H9 (cell line): ENCODE results near the gene COL17A1. TPM values are rescaled to one million over a fixed set of nuclear protein-coding genes. Genes with fewer than 3 reads are reported as not detected.

Experiments
- DNase-seq: peaks from one replicate; pipeline ENCODE4 v3.0.0-alpha.2; 2017
- H2AFZ ChIP-seq: one replicate; pipeline ENCODE4 v1.6.1; 2013; ENCODE audit warnings: mild to moderate bottlenecking, low read length, control low read depth, moderate library complexity
- H2AK5ac ChIP-seq: 2 replicates; pipeline ENCODE4 v1.6.1; 2013; ENCODE audit warnings: low read length, control low read depth, mixed read lengths; ENCODE audit not compliant: insufficient read length
- H2BK120ac ChIP-seq: one replicate; pipeline ENCODE4 v1.6.1; 2013; ENCODE audit warnings: low read depth, mild to moderate bottlenecking, low read length, control low read depth, inconsistent platforms; ENCODE audit not compliant: poor library complexity, severe bottlenecking
- H2BK12ac ChIP-seq: 2 replicates; pipeline ENCODE4 v1.6.1; 2013; ENCODE audit warnings: low read length, control low read depth, mixed read lengths, low read depth; ENCODE audit not compliant: insufficient read length
- H2BK15ac ChIP-seq: 2 replicates; pipeline ENCODE4 v1.6.1; 2013; ENCODE audit warnings: low read depth, low read length, control low read depth
- H2BK20ac ChIP-seq: one replicate; pipeline ENCODE4 v1.6.1; 2013; ENCODE audit warnings: low read depth, mild to moderate bottlenecking, low read length, control low read depth, inconsistent platforms; ENCODE audit not compliant: poor library complexity, severe bottlenecking
- H2BK5ac ChIP-seq: 2 replicates; pipeline ENCODE4 v1.6.1; 2013; ENCODE audit warnings: low read length, control low read depth, mixed read lengths; ENCODE audit not compliant: insufficient read length
- H3K14ac ChIP-seq: 2 replicates; pipeline ENCODE4 v1.6.1; 2013; ENCODE audit warnings: low read length, control low read depth; ENCODE audit not compliant: insufficient read depth
- H3K18ac ChIP-seq: 2 replicates; pipeline ENCODE4 v1.6.1; 2013; ENCODE audit warnings: low read depth, mild to moderate bottlenecking, mixed read lengths, low read length, control low read depth; ENCODE audit not compliant: insufficient read length
- H3K23ac ChIP-seq: 2 replicates; pipeline ENCODE4 v1.6.1; 2013; ENCODE audit warnings: low read length, control low read depth, mixed read lengths, low read depth; ENCODE audit not compliant: insufficient read length
- H3K23me2 ChIP-seq: 2 replicates; pipeline ENCODE4 v1.6.1; 2013; ENCODE audit warnings: low read depth, mild to moderate bottlenecking, mixed read lengths, low read length, control low read depth; ENCODE audit not compliant: insufficient read length, poor library complexity, severe bottlenecking
- H3K27ac ChIP-seq: 2 replicates; pipeline ENCODE4 v1.5.1; 2013; ENCODE audit warnings: low read length, control low read depth, mixed read lengths, low read depth; ENCODE audit not compliant: insufficient read length
- H3K27me3 ChIP-seq: 2 replicates; pipeline ENCODE4 v1.6.1; 2013; ENCODE audit warnings: low read length, control low read depth, inconsistent platforms; ENCODE audit not compliant: insufficient read depth
- H3K4ac ChIP-seq: 2 replicates; pipeline ENCODE4 v1.6.1; 2013; ENCODE audit warnings: low read depth, mild to moderate bottlenecking, control low read depth, inconsistent platforms, low read length, moderate library complexity
- H3K4me1 ChIP-seq: 2 replicates; pipeline ENCODE4 v1.6.1; 2013; ENCODE audit warnings: low read length, control low read depth, inconsistent platforms; ENCODE audit not compliant: insufficient read depth
- H3K4me2 ChIP-seq: 2 replicates; pipeline ENCODE4 v1.6.1; 2013; ENCODE audit warnings: low read length, control low read depth, mixed read lengths; ENCODE audit not compliant: insufficient read length, insufficient read depth
- H3K56ac ChIP-seq: 2 replicates; pipeline ENCODE4 v1.6.1; 2013; ENCODE audit warnings: low read depth, mild to moderate bottlenecking, mixed read lengths, low read length, control low read depth; ENCODE audit not compliant: insufficient read length
- H3K79me1 ChIP-seq: 2 replicates; pipeline ENCODE4 v1.6.1; 2013; ENCODE audit warnings: low read depth, mild to moderate bottlenecking, moderate library complexity, low read length, control low read depth, inconsistent platforms; ENCODE audit not compliant: insufficient read depth, poor library complexity, severe bottlenecking
- H3K79me2 ChIP-seq: 2 replicates; pipeline ENCODE4 v1.6.1; 2013; ENCODE audit warnings: low read length, control low read depth, inconsistent platforms; ENCODE audit not compliant: insufficient read depth
- H3K9ac ChIP-seq: 2 replicates; pipeline ENCODE4 v1.6.1; 2013; ENCODE audit warnings: low read length, control low read depth, mixed read lengths; ENCODE audit not compliant: insufficient read length; ENCODE audit errors: extremely low read depth
- H3K9me3 ChIP-seq: one replicate; pipeline ENCODE4 v1.6.1; 2013; ENCODE audit warnings: low read depth, low read length, inconsistent platforms; ENCODE audit not compliant: control insufficient read depth
- H3T11ph ChIP-seq: one replicate; pipeline ENCODE4 v1.6.1; 2013; ENCODE audit warnings: mild to moderate bottlenecking, low read length, control low read depth, inconsistent platforms
- H4K20me1 ChIP-seq: one replicate; pipeline ENCODE4 v1.6.1; 2013; ENCODE audit not compliant: control insufficient read depth, insufficient read length, insufficient read depth
- H4K5ac ChIP-seq: 2 replicates; pipeline ENCODE4 v1.6.1; 2013; ENCODE audit warnings: low read depth, mild to moderate bottlenecking, mixed read lengths, low read length, control low read depth; ENCODE audit not compliant: insufficient read length
- H4K8ac ChIP-seq: replicated peaks from 2 replicates; pipeline ENCODE4 v1.6.1; 2013; ENCODE audit warnings: low read length, control low read depth, mixed read lengths, low read depth; ENCODE audit not compliant: insufficient read length
- H4K91ac ChIP-seq: 2 replicates; pipeline ENCODE4 v1.6.1; 2013; ENCODE audit warnings: low read depth, mild to moderate bottlenecking, moderate library complexity, mixed read lengths, low read length, control low read depth; ENCODE audit not compliant: insufficient read length
- H3K27ac Mint-ChIP-seq, 3 experiments: 2 replicates in 2 of 3; 3 replicates in 1 of 3; pipeline ENCODE4 v1.8.0; 2020 to 2021; ENCODE audit warnings: mixed read lengths in 3 of 3, mild to moderate bottlenecking in 1 of 3, moderate library complexity in 1 of 3
- H3K27me3 Mint-ChIP-seq: 2 replicates; pipeline ENCODE4 v1.8.0; 2021; ENCODE audit warnings: low read depth, mild to moderate bottlenecking, moderate library complexity, mixed read lengths
- H3K36me3 Mint-ChIP-seq, 3 experiments: 2 replicates in 2 of 3; 3 replicates in 1 of 3; pipeline ENCODE4 v1.8.0; 2020 to 2021; ENCODE audit warnings: low read depth in 3 of 3, mixed read lengths in 3 of 3; ENCODE audit not compliant: insufficient read depth in 1 of 3
- H3K4me1 Mint-ChIP-seq, 2 experiments: 2 replicates each; pipeline ENCODE4 v1.8.0; 2020; ENCODE audit warnings: mixed read lengths in 2 of 2
- H3K4me3 Mint-ChIP-seq, 2 experiments: 2 replicates in 1 of 2; 3 replicates in 1 of 2; pipeline ENCODE4 v1.8.0; 2020 to 2021; ENCODE audit warnings: mild to moderate bottlenecking in 2 of 2, mixed read lengths in 2 of 2, moderate library complexity in 1 of 2
- H3K9me3 Mint-ChIP-seq, 2 experiments: 2 replicates in 1 of 2; 3 replicates in 1 of 2; pipeline ENCODE4 v1.8.0; 2020; ENCODE audit warnings: mild to moderate bottlenecking in 2 of 2, mixed read lengths in 2 of 2, moderate library complexity in 1 of 2
- WGBS: extraction: QIAGEN DNeasy Blood & Tissue Kit; methylation state at CpG from one replicate; pipeline ENCODE4 v1.1.7; 2013; ENCODE audit warnings: missing lambda C conversion rate, low lambda C conversion rate, mixed read lengths; ENCODE audit not compliant: insufficient read length; ENCODE audit errors: extremely low coverage; 5-methylcytosine and 5-hydroxymethylcytosine counted together
- total RNA-seq: library from RNA; stranded (reverse); gene quantifications from 2 replicates; pipeline ENCODE4 v1.2.1, GENCODE V29; 2021
- TF ChIP-seq, protein P1 (sequence below): fragments of 200-600 bp; sonication (generic); conservative IDR thresholded peaks from 3 replicates; pipeline ENCODE4 v1.8.0; 2021; ENCODE audit warnings: antibody characterized with exemption, mild to moderate bottlenecking

COL17A1 gene
- total RNA-seq, 1 experiment from 2014 or later: 1.9 TPM

DNA sequence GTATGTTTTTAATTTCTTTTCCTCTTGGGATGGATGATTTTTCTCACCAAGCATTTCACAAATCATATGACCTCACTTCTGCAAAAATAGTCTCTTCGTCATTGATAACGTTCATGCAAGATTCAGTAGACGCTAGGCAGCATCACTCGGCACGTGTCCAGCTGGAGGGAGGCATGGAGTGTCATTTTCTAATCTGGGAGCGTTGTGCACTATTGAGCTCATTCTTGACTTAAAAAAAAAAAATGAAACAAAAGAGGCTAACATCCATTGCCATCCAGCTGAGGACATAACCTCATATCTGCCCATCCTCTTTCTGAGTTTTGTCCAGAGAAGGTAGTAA is 56.2 kb downstream of the COL17A1 start:
- TF ChIP-seq, protein P1, sequence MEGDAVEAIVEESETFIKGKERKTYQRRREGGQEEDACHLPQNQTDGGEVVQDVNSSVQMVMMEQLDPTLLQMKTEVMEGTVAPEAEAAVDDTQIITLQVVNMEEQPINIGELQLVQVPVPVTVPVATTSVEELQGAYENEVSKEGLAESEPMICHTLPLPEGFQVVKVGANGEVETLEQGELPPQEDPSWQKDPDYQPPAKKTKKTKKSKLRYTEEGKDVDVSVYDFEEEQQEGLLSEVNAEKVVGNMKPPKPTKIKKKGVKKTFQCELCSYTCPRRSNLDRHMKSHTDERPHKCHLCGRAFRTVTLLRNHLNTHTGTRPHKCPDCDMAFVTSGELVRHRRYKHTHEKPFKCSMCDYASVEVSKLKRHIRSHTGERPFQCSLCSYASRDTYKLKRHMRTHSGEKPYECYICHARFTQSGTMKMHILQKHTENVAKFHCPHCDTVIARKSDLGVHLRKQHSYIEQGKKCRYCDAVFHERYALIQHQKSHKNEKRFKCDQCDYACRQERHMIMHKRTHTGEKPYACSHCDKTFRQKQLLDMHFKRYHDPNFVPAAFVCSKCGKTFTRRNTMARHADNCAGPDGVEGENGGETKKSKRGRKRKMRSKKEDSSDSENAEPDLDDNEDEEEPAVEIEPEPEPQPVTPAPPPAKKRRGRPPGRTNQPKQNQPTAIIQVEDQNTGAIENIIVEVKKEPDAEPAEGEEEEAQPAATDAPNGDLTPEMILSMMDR: no peak
- DNase-seq: no peak

More for the DNA sequence above, 56.2 kb downstream of the COL17A1 start:
- H2BK20ac ChIP-seq: no peak overlapping the region
- no peaks in the 10 kb centered on the region for H3K79me2 ChIP-seq
- no peaks in the 10 kb centered on the region for H3K79me1 ChIP-seq
- no peak overlapping the region for H2AK5ac ChIP-seq
- H3K56ac ChIP-seq: no peak overlapping the region
- WGBS: no CpG with 5 or more reads among the region's 6 CpGs
- H3K18ac ChIP-seq: no peak overlapping the region
- H2BK5ac ChIP-seq: no peak overlapping the region
- no peak overlapping the region for H4K5ac ChIP-seq
- no peak overlapping the region for H2BK120ac ChIP-seq
- no peak overlapping the region for H2AFZ ChIP-seq
- no peak overlapping the region for H4K91ac ChIP-seq
- Mint-ChIP-seq H3K4me1 (peaks cover 29 to 35% of the 10 kb centered on the region in 2 experiments), H3K4me3 (no peak overlapping the region), H3K9me3 (no peaks in the 10 kb centered on the region), H3K27ac (no peak overlapping the region; a peak in 1 of 7 replicates), H3K36me3 (peaks cover 0 to 11% (median 0%) of the 10 kb centered on the region in 3 experiments; a peak in 2 of 7 replicates), H3K27me3 (no peaks in the 10 kb centered on the region)
- H2BK12ac ChIP-seq: no peak overlapping the region
- H2BK15ac ChIP-seq: no peak overlapping the region
- no peak overlapping the region for H4K8ac ChIP-seq
- H3K4me2 ChIP-seq: no peak overlapping the region
- no peak overlapping the region for H3K4ac ChIP-seq
- no peak overlapping the region for H3T11ph ChIP-seq
- no peaks in the 10 kb centered on the region for H4K20me1 ChIP-seq
- peaks cover 4% of the 10 kb centered on the region; the same call in 1 of the 2 replicates for H3K4me1 ChIP-seq
- H3K9me3 ChIP-seq: no peaks in the 10 kb centered on the region
- no peak overlapping the region for H3K23ac ChIP-seq
- no peaks in the 10 kb centered on the region for H3K27me3 ChIP-seq
- H3K23me2 ChIP-seq: no peaks in the 10 kb centered on the region
- H3K9ac ChIP-seq: no peak overlapping the region
- no peak overlapping the region for H3K14ac ChIP-seq
- H3K27ac ChIP-seq: no peak overlapping the region
